Neural cell (in vitro differentiated cells): ENCODE measurements around the gene ADGRL3. TPM values are rescaled to one million over a fixed set of nuclear protein-coding genes. Genes with fewer than 3 reads are reported as not detected.

Source experiments
- H2AFZ ChIP-seq: fragments of 200-600, 300-800 bp; sonication (generic), shearing (Covaris generic); 2 replicates; pipeline ENCODE4 v1.6.0; 2014; ENCODE audit warnings: low read depth, mild to moderate bottlenecking, antibody characterized with exemption, low read length, moderate library complexity
- H3F3A ChIP-seq: fragments of 200-600 bp; shearing (Covaris generic); 2 replicates; pipeline ENCODE4 v1.6.1; 2016; ENCODE audit warnings: mild to moderate bottlenecking, moderate library complexity, mixed read lengths, antibody characterized with exemption, low read length; ENCODE audit not compliant: insufficient read depth, poor library complexity, severe bottlenecking
- H3K27ac ChIP-seq: fragments of 200-600, 300-800 bp; sonication (generic), shearing (Covaris generic); 2 replicates; pipeline ENCODE4 v1.5.1; 2014; ENCODE audit warnings: mild to moderate bottlenecking, low read length, moderate library complexity
- H3K27me3 ChIP-seq: fragments of 300-800, 200-600 bp; sonication (generic), shearing (Covaris generic); 2 replicates; pipeline ENCODE4 v1.6.0; 2014; ENCODE audit warnings: mild to moderate bottlenecking, low read depth, low read length, moderate library complexity; ENCODE audit not compliant: insufficient read depth
- H3K36me3 ChIP-seq: fragments of 300-800, 200-600 bp; sonication (generic), shearing (Covaris generic); 2 replicates; pipeline ENCODE4 v1.5.1; 2014; ENCODE audit warnings: mild to moderate bottlenecking, antibody characterized with exemption, low read length, moderate library complexity; ENCODE audit not compliant: insufficient read depth
- H3K4me2 ChIP-seq: fragments of 300-800, 200-600 bp; sonication (generic), shearing (Covaris generic); 2 replicates; pipeline ENCODE4 v1.6.0; 2014; ENCODE audit warnings: mild to moderate bottlenecking, low read length
- H3K4me3 ChIP-seq: fragments of 300-800, 200-600 bp; sonication (generic), shearing (Covaris generic); 2 replicates; pipeline ENCODE4 v1.5.1; 2014; ENCODE audit warnings: mild to moderate bottlenecking, low read length, moderate library complexity
- H3K79me2 ChIP-seq: fragments of 200-600 bp; shearing (Covaris generic); replicated peaks from 2 replicates; pipeline ENCODE4 v1.6.0; 2014; ENCODE audit warnings: mild to moderate bottlenecking, low read length, moderate library complexity; ENCODE audit not compliant: insufficient read depth
- H3K9ac ChIP-seq: fragments of 300-800, 200-600 bp; sonication (generic), shearing (Covaris generic); 2 replicates; pipeline ENCODE4 v1.6.1; 2016; ENCODE audit warnings: mild to moderate bottlenecking, low read length, mixed read lengths
- H3K9me2 ChIP-seq: fragments of 200-600 bp; shearing (Covaris generic); 2 replicates; pipeline ENCODE4 v1.6.1; 2016; ENCODE audit warnings: mild to moderate bottlenecking, low read length, mixed read lengths; ENCODE audit not compliant: insufficient read depth
- H3K9me3 ChIP-seq: fragments of 200-600, 300-800 bp; sonication (generic), shearing (Covaris generic); 2 replicates; pipeline ENCODE4 v1.6.1; 2016; ENCODE audit warnings: mild to moderate bottlenecking, mixed run types, low read length, moderate library complexity, mixed read lengths
- H4K20me1 ChIP-seq: fragments of 200-600 bp; shearing (Covaris generic); 2 replicates; pipeline ENCODE4 v1.6.1; 2016; ENCODE audit warnings: mild to moderate bottlenecking, mixed run types; ENCODE audit not compliant: insufficient read depth
- CTCF ChIP-seq: fragments of 450-650 bp; IDR thresholded peaks from 2 replicates; pipeline ENCODE4 v1.5.1; 2014; ENCODE audit warnings: antibody characterized with exemption, mild to moderate bottlenecking, moderate library complexity; ENCODE audit not compliant: poor library complexity, severe bottlenecking
- EP300 ChIP-seq: fragments of 450-650 bp; conservative IDR thresholded peaks from 2 replicates; pipeline ENCODE4 v1.6.1; 2014; ENCODE audit warnings: antibody characterized with exemption, mild to moderate bottlenecking, moderate library complexity; ENCODE audit not compliant: poor library complexity, severe bottlenecking
- EZH2 ChIP-seq: fragments of 200-600, 300-800 bp; shearing (Covaris generic), sonication (generic); IDR thresholded peaks from 2 replicates; pipeline ENCODE4 v1.6.1; 2014; ENCODE audit warnings: antibody characterized with exemption, low read length, borderline replicate concordance, mild to moderate bottlenecking; ENCODE audit not compliant: insufficient read depth, poor library complexity, severe bottlenecking
- MXI1 ChIP-seq: fragments of 450-650 bp; conservative IDR thresholded peaks from 2 replicates; pipeline ENCODE4 v1.6.1; 2014; ENCODE audit warnings: antibody characterized with exemption, mild to moderate bottlenecking; ENCODE audit not compliant: poor library complexity, severe bottlenecking
- POLR2AphosphoS5 ChIP-seq: IDR thresholded peaks from 2 replicates; pipeline ENCODE4 v1.6.1; 2012
- RAD21 ChIP-seq: fragments of 450-650 bp; conservative IDR thresholded peaks from 2 replicates; pipeline ENCODE4 v1.6.1; 2014; ENCODE audit warnings: antibody characterized with exemption, mild to moderate bottlenecking, moderate library complexity
- REST ChIP-seq: IDR thresholded peaks from 2 replicates; pipeline ENCODE4 v1.6.1; 2012; ENCODE audit warnings: borderline replicate concordance
- SMC3 ChIP-seq: fragments of 450-650 bp; conservative IDR thresholded peaks from 2 replicates; pipeline ENCODE4 v1.6.1; 2014; ENCODE audit warnings: antibody characterized with exemption, mild to moderate bottlenecking, moderate library complexity; ENCODE audit not compliant: poor library complexity
- TAF1 ChIP-seq: IDR thresholded peaks from 2 replicates; pipeline ENCODE4 v1.6.1; 2012; ENCODE audit warnings: low read depth
- polyA plus RNA-seq: library from polyadenylated mRNA; depleted of rRNA; stranded (reverse); fragments of >200 nt; gene quantifications from 2 replicates; pipeline ENCODE4 v1.2.3, GENCODE V29; 2014

ADGRL3 gene
- polyA plus RNA-seq, 1 donor from 2014 or later, result 99.4 TPM

GRCh38 chr4:61522312-61522711, 322.2 kb downstream of the ADGRL3 start:
- H4K20me1 ChIP-seq, result no peaks in the 10 kb centered on the region
- no peak overlapping the region for H3K27ac ChIP-seq
- no peaks in the 10 kb centered on the region for H3K9me3 ChIP-seq
- no peaks in the 10 kb centered on the region for H3F3A ChIP-seq
- H3K4me3 ChIP-seq, result no peak overlapping the region
- H2AFZ ChIP-seq, result no peak overlapping the region
- no peak overlapping the region for H3K9ac ChIP-seq
- no peak overlapping the region for H3K4me2 ChIP-seq
- no peaks in the 10 kb centered on the region for H3K79me2 ChIP-seq
- H3K27me3 ChIP-seq, result no peaks in the 10 kb centered on the region
- TF ChIP-seq EZH2 (no peak), CTCF (no peak), EP300 (no peak), RAD21 (no peak), POLR2AphosphoS5 (no peak), TAF1 (no peak), MXI1 (no peak), REST (no peak)
- no peaks in the 10 kb centered on the region for H3K36me3 ChIP-seq
- no peaks in the 10 kb centered on the region for H3K9me2 ChIP-seq

GRCh38 chr4:61527888-61528287, 327.8 kb downstream of the ADGRL3 start:
- no peaks in the 10 kb centered on the region for H3K36me3 ChIP-seq
- no peaks in the 10 kb centered on the region for H3F3A ChIP-seq
- no peaks in the 10 kb centered on the region for H3K27me3 ChIP-seq
- TF ChIP-seq EZH2 (no peak), CTCF (no peak), EP300 (no peak), TAF1 (no peak), RAD21 (no peak), MXI1 (no peak), POLR2AphosphoS5 (no peak), SMC3 (no peak), REST (no peak)
- no peak overlapping the region for H2AFZ ChIP-seq
- no peaks in the 10 kb centered on the region for H4K20me1 ChIP-seq
- no peaks in the 10 kb centered on the region for H3K9me3 ChIP-seq
- peaks cover 3% of the 10 kb centered on the region for H3K79me2 ChIP-seq
- H3K27ac ChIP-seq, result no peak overlapping the region
- H3K9me2 ChIP-seq, result no peaks in the 10 kb centered on the region
- H3K4me2 ChIP-seq, result no peak overlapping the region
- H3K4me3 ChIP-seq, result no peak overlapping the region
- no peak overlapping the region for H3K9ac ChIP-seq
